Measurements from ENCODE around the gene TMEM179B.

The TMEM179B gene

GRCh38 chr11:62771144-62772021, 15.8 kb upstream of the TMEM179B start, which contains the start of gene TAF6L:
Gene TAF6L (plus strand): TSS chr11:62771396. CDS start chr11:62775784, 4,388 bp downstream.
- peak within 1 kb of the TSS; percentile 76 for H3K9ac ChIP-seq (ENCODE audit: low read length)
- H3K27ac ChIP-seq (ENCODE audit: low read depth, low read length): peak within 1 kb of the TSS; percentile 96
- H3K4me1 ChIP-seq (ENCODE audit: control insufficient read depth, insufficient read depth, low read length): peaks cover 18% of the 10 kb centered on the region
- no peaks in the 10 kb centered on the region for H3K27me3 ChIP-seq (ENCODE audit: control insufficient read depth, insufficient read depth, low read length)
- peak within 1 kb of the TSS; percentile 87 for H3K4me3 ChIP-seq (ENCODE audit: low read length)
- H3K36me3 ChIP-seq (ENCODE audit: control insufficient read depth, insufficient read depth, low read length): peaks cover 14% of the 10 kb centered on the region

- H3K4me1 ChIP-seq (ENCODE audit: control insufficient read depth, insufficient read depth, low read length): peaks cover 18% of the 10 kb centered on the region
- no peak overlapping the region for H3K27ac ChIP-seq (ENCODE audit: low read depth, low read length)
- no peak overlapping the region for H3K4me3 ChIP-seq (ENCODE audit: low read length)
- H3K36me3 ChIP-seq (ENCODE audit: control insufficient read depth, insufficient read depth, low read length): peaks cover 11% of the 10 kb centered on the region
- no peaks in the 10 kb centered on the region for H3K27me3 ChIP-seq (ENCODE audit: control insufficient read depth, insufficient read depth, low read length)
- H3K9ac ChIP-seq (ENCODE audit: low read length): no peak overlapping the region
Measured at GRCh38 chr11:62774407-62774806, 12.8 kb upstream of the TMEM179B start.

DNA sequence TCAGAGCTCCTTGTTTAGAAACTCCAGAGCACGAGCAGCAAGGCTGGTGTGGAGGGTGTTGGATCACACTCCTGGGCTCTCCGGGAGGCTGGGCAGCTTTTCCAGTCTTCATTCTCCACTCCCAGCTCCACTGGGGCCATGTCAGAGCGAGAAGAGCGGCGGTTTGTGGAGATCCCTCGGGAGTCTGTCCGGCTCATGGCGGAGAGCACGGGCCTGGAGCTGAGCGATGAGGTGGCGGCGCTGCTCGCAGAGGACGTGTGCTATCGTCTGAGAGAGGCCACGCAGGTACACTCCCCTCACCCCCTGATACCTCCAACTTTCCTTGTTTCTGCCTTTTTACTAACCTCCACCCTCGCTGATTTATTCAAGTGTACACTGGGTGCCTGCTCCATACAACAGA, 11.6 kb upstream of the TMEM179B start:
- Histone ChIP-seq H3K4me1 (ENCODE audit: control insufficient read depth, insufficient read depth, low read length) (peaks cover 8% of the 10 kb centered on the region), H3K27ac (ENCODE audit: low read depth, low read length) (no peak overlapping the region), H3K36me3 (ENCODE audit: control insufficient read depth, insufficient read depth, low read length) (peaks cover 11% of the 10 kb centered on the region), H3K4me3 (ENCODE audit: low read length) (no peak overlapping the region), H3K27me3 (ENCODE audit: control insufficient read depth, insufficient read depth, low read length) (no peaks in the 10 kb centered on the region), H3K9ac (ENCODE audit: low read length) (no peak overlapping the region)

DNA sequence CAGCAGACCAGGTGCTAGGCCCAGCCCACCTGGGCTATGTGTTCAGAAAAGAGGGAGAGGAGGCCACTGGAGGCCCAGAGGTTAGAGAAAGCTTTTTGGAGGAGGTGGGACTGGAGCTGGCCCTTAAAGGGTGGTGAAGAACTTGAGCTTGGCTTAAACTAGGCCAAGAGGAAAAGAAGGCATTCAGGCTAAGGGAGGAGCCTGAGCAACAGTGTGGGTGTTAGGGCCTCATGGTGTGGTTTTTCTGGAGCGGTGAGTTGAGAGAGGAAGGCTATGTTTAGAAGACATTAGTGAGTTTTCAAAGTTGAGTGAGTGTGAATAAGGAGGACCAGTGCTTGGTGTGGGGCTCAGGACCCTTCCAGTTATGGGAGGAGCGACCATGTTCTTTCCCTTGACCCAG, 9.8 kb upstream of the TMEM179B start:
- no peak overlapping the region for H3K27ac ChIP-seq (ENCODE audit: low read depth, low read length)
- no peaks in the 10 kb centered on the region for H3K4me1 ChIP-seq (ENCODE audit: control insufficient read depth, insufficient read depth, low read length)
- H3K9ac ChIP-seq (ENCODE audit: low read length): no peak overlapping the region
- H3K27me3 ChIP-seq (ENCODE audit: control insufficient read depth, insufficient read depth, low read length): no peaks in the 10 kb centered on the region
- peaks cover 16% of the 10 kb centered on the region for H3K36me3 ChIP-seq (ENCODE audit: control insufficient read depth, insufficient read depth, low read length)
- H3K4me3 ChIP-seq (ENCODE audit: low read length): no peak overlapping the region

GRCh38 chr11:62778441-62778840, 8.8 kb upstream of the TMEM179B start:
- H3K36me3 ChIP-seq (ENCODE audit: control insufficient read depth, insufficient read depth, low read length): peaks cover 16% of the 10 kb centered on the region
- H3K27ac ChIP-seq (ENCODE audit: low read depth, low read length): no peak overlapping the region

DNA sequence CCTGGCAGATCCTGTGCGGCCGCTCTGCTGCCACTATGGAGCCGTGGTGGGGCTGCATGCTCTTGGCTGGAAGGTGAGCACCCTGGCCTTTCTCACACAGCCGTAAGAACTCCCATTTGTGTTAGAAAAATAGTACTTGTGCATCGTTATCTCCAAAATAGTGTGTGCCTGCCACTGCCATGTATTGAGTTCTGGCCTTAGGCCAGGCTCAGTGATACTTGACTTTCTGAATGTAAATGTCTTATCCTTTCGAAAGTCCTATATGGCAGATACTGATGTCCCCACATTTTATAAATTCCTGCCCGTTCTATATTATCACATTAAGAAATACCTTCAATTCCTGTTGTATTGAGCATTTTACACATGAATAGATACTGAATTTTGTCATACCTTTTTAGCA, 4.4 kb upstream of the TMEM179B start:
- H3K4me3 ChIP-seq (ENCODE audit: low read length): no peak overlapping the region
- no peaks in the 10 kb centered on the region for H3K27me3 ChIP-seq (ENCODE audit: control insufficient read depth, insufficient read depth, low read length)
- no peak overlapping the region for H3K9ac ChIP-seq (ENCODE audit: low read length)
- H3K36me3 ChIP-seq (ENCODE audit: control insufficient read depth, insufficient read depth, low read length): peaks cover 6% of the 10 kb centered on the region
- no peak overlapping the region for H3K27ac ChIP-seq (ENCODE audit: low read depth, low read length)
- peaks cover 6% of the 10 kb centered on the region for H3K4me1 ChIP-seq (ENCODE audit: control insufficient read depth, insufficient read depth, low read length)

More at GRCh38 chr11:62778441-62778840, 8.8 kb upstream of the TMEM179B start:
- Histone ChIP-seq H3K4me1 (ENCODE audit: control insufficient read depth, insufficient read depth, low read length) (no peaks in the 10 kb centered on the region), H3K27me3 (ENCODE audit: control insufficient read depth, insufficient read depth, low read length) (no peaks in the 10 kb centered on the region), H3K4me3 (ENCODE audit: low read length) (no peak overlapping the region), H3K9ac (ENCODE audit: low read length) (no peak overlapping the region)

GRCh38 chr11:62786318-62787004, 741 bp upstream of the TMEM179B start:
- Histone ChIP-seq H3K4me1 (ENCODE audit: control insufficient read depth, insufficient read depth, low read length) (peaks cover 9% of the 10 kb centered on the region), H3K27me3 (ENCODE audit: control insufficient read depth, insufficient read depth, low read length) (no peaks in the 10 kb centered on the region), H3K4me3 (ENCODE audit: low read length) (peak overlapping the region; percentile 100), H3K9ac (ENCODE audit: low read length) (peak overlapping the region; percentile 68), H3K27ac (ENCODE audit: low read depth, low read length) (peak overlapping the region; percentile 89), H3K36me3 (ENCODE audit: control insufficient read depth, insufficient read depth, low read length) (peaks cover 20% of the 10 kb centered on the region)

- no peaks in the 10 kb centered on the region for H3K27me3 ChIP-seq (ENCODE audit: control insufficient read depth, insufficient read depth, low read length)
- H3K4me1 ChIP-seq (ENCODE audit: control insufficient read depth, insufficient read depth, low read length): peaks cover 15% of the 10 kb centered on the region
- no peak overlapping the region for H3K4me3 ChIP-seq (ENCODE audit: low read length)
- no peak overlapping the region for H3K9ac ChIP-seq (ENCODE audit: low read length)
- H3K27ac ChIP-seq (ENCODE audit: low read depth, low read length): no peak overlapping the region
- peaks cover 17% of the 10 kb centered on the region for H3K36me3 ChIP-seq (ENCODE audit: control insufficient read depth, insufficient read depth, low read length)
Measured at GRCh38 chr11:62788991-62789390, 1.8 kb downstream of the TMEM179B start.

DNA sequence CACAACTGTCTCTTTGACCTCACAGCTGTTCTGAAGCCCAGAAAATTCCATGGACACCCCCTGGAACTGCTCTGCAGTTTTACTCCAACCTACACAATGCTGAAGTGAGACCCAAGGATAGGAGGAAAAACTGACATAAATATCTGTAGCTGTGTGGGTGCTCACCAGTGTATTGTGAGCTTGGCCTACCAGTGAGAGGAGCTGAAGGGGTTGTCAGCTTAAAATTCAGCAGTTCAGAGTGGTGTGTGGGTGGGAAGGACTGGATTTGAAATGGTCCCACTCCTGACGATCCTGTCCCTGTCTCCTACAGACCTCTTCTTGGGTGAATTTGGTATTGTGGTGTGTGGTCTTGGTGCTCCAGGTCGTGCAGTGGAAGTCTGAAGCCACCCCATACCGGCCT, 2.4 kb downstream of the TMEM179B start:
- no peak overlapping the region for H3K9ac ChIP-seq (ENCODE audit: low read length)
- no peak overlapping the region for H3K4me3 ChIP-seq (ENCODE audit: low read length)
- H3K36me3 ChIP-seq (ENCODE audit: control insufficient read depth, insufficient read depth, low read length): peaks cover 18% of the 10 kb centered on the region
- no peaks in the 10 kb centered on the region for H3K27me3 ChIP-seq (ENCODE audit: control insufficient read depth, insufficient read depth, low read length)
- H3K27ac ChIP-seq (ENCODE audit: low read depth, low read length): no peak overlapping the region
- H3K4me1 ChIP-seq (ENCODE audit: control insufficient read depth, insufficient read depth, low read length): peaks cover 15% of the 10 kb centered on the region

DNA sequence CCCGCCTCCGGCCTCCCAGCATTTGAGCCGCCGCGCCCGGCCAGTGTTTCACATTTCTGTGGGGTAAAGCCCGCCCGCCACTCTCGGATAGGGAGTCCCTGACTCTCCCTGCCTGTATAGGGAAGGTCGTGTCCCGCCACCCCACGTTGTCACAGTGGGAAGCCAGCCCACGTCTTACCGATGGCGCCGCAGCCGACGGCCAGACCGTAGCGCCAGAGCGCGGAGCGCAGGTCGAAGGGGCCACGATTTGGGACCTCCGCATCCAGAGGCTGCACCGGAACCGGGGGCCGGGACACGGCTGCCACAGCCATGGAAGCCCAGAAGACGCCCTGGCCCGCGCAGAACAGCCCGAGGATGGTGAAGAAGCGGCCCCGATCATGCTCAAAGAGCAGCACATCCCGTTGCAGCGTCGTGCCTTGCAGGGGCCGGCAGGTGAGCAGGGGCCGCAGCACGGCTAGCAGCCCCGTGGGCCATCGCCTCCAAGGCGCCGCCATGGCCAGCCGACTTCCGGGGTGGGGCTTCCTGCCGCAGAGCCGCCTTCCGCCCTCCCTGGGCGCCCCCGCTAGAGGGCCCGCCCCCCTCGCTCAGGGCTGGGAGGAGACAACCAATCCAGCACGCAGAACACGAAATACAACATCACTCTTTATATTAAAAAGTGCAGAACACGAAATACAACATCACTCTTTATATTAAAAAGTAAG, 4.4 kb downstream of the TMEM179B start, which contains the start of gene TMEM223:
TSS of gene TMEM223 (minus strand) at position 506 of the 701 bp plus-strand sequence. CDS start at position 494, 12 bp downstream.
- peak within 1 kb of the TSS; percentile 82 for H3K27ac ChIP-seq (ENCODE audit: low read depth, low read length)
- H3K36me3 ChIP-seq (ENCODE audit: control insufficient read depth, insufficient read depth, low read length): peaks cover 35% of the 10 kb centered on the region
- H3K9ac ChIP-seq (ENCODE audit: low read length): peak within 1 kb of the TSS; percentile 83
- H3K27me3 ChIP-seq (ENCODE audit: control insufficient read depth, insufficient read depth, low read length): no peaks in the 10 kb centered on the region
- peak within 1 kb of the TSS; percentile 97 for H3K4me3 ChIP-seq (ENCODE audit: low read length)
- peaks cover 9% of the 10 kb centered on the region for H3K4me1 ChIP-seq (ENCODE audit: control insufficient read depth, insufficient read depth, low read length)

DNA sequence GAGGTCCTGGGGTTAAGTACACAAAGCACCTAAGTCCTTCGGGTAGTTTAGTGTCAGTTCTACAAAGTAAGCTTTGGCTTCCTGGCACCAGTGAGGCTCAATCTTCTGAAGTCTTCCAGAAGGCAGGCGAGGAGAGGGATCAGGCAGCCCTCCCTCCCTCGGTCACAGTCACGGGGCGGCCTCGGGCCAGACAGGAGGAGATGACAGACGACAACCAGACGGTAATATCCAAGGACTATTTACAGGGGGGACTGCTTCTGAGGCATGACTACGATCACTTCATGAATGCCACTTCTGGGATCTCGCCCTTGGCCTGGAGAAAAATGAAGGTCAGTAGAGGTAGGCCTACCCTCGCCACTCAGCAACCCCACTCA, 5.0 kb downstream of the TMEM179B start:
- Histone ChIP-seq H3K4me3 (ENCODE audit: low read length) (peak overlapping the region; percentile 97), H3K9ac (ENCODE audit: low read length) (no peak overlapping the region), H3K4me1 (ENCODE audit: control insufficient read depth, insufficient read depth, low read length) (peaks cover 9% of the 10 kb centered on the region), H3K27ac (ENCODE audit: low read depth, low read length) (peak overlapping the region; percentile 82), H3K27me3 (ENCODE audit: control insufficient read depth, insufficient read depth, low read length) (no peaks in the 10 kb centered on the region), H3K36me3 (ENCODE audit: control insufficient read depth, insufficient read depth, low read length) (peaks cover 40% of the 10 kb centered on the region)

- Histone ChIP-seq H3K4me3 (ENCODE audit: low read length) (no peak overlapping the region), H3K9ac (ENCODE audit: low read length) (no peak overlapping the region), H3K27ac (ENCODE audit: low read depth, low read length) (no peak overlapping the region), H3K4me1 (ENCODE audit: control insufficient read depth, insufficient read depth, low read length) (peaks cover 9% of the 10 kb centered on the region), H3K27me3 (ENCODE audit: control insufficient read depth, insufficient read depth, low read length) (no peaks in the 10 kb centered on the region), H3K36me3 (ENCODE audit: control insufficient read depth, insufficient read depth, low read length) (peaks cover 50% of the 10 kb centered on the region)
Measured at GRCh38 chr11:62794201-62794775, 7.1 kb downstream of the TMEM179B start.

Measured in rectal smooth muscle tissue (tissue), 1 donor.